C4-2B (cell line): Measurements from ENCODE around the gene ZBTB25.

Experiments used
- ZFX ChIP-seq: fragments of 450-650 bp; IDR thresholded peaks from 2 replicates; pipeline ENCODE4 v1.6.1; 2017
- TF ChIP-seq, protein P1 (sequence below): fragments of 450-650 bp; conservative IDR thresholded peaks from 2 replicates; pipeline ENCODE4 v1.5.1; 2017; ENCODE audit warnings: mild to moderate bottlenecking

DNA sequence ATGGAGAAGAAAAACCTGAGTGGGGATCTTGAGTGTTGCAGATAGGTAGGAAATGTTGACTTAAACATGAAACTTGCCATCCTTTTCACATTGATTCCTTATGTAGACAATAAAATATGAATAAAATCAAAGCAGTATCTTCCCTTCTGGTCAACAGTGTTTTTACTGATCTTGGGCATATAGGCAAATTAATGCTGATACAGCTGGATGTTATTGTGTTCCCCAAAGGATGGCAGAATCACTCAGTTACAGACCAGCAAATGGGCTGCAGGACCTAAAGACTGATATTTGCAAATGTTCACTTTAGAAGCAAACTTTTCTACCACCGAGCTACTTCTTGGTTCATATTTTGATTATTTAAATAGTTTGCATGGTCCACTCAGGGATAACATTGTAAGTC lies 81.6 kb downstream of the ZBTB25 start:
- TF ChIP-seq, protein P1, sequence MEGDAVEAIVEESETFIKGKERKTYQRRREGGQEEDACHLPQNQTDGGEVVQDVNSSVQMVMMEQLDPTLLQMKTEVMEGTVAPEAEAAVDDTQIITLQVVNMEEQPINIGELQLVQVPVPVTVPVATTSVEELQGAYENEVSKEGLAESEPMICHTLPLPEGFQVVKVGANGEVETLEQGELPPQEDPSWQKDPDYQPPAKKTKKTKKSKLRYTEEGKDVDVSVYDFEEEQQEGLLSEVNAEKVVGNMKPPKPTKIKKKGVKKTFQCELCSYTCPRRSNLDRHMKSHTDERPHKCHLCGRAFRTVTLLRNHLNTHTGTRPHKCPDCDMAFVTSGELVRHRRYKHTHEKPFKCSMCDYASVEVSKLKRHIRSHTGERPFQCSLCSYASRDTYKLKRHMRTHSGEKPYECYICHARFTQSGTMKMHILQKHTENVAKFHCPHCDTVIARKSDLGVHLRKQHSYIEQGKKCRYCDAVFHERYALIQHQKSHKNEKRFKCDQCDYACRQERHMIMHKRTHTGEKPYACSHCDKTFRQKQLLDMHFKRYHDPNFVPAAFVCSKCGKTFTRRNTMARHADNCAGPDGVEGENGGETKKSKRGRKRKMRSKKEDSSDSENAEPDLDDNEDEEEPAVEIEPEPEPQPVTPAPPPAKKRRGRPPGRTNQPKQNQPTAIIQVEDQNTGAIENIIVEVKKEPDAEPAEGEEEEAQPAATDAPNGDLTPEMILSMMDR = no peak
- no peak for TF ChIP-seq ZFX
